G401 (cell line): ENCODE measurements around the gene GBP6. TPM values are rescaled to one million over a fixed set of nuclear protein-coding genes. Genes with fewer than 3 reads are reported as not detected.

Source experiments
- total RNA-seq: library from RNA; depleted of rRNA; stranded (reverse); fragments of >200 nt; shearing (Covaris generic); gene quantifications from 2 replicates; pipeline ENCODE4 v1.2.3, GENCODE V29; 2014; rRNA removed

Gene GBP6
- total RNA-seq, 1 experiment from 2014 or later: not detected

Other genes with a start within 250 kb of the GBP6 start
- not detected in 2 replicates for gene GBP2, start 237.9 kb upstream of the GBP6 start, total RNA-seq
- not detected in 2 replicates for gene GBP7, start 188.1 kb upstream of the GBP6 start, total RNA-seq
- not detected in 2 replicates for gene GBP4, start 165.1 kb upstream of the GBP6 start, total RNA-seq
- not detected in 2 replicates for gene GBP5, start 91.2 kb upstream of the GBP6 start, total RNA-seq
- 10.0 and 15.6 TPM in 2 replicates for gene LRRC8B, start 160.8 kb downstream of the GBP6 start, total RNA-seq